Measurements from ENCODE around the gene PALLD. TPM values are rescaled to one million over a fixed set of nuclear protein-coding genes. Genes with fewer than 3 reads are reported as not detected.

The PALLD gene
- total RNA-seq, 4 donors from 2014 or later = 60.2 to 437 (median 118) TPM

DNA sequence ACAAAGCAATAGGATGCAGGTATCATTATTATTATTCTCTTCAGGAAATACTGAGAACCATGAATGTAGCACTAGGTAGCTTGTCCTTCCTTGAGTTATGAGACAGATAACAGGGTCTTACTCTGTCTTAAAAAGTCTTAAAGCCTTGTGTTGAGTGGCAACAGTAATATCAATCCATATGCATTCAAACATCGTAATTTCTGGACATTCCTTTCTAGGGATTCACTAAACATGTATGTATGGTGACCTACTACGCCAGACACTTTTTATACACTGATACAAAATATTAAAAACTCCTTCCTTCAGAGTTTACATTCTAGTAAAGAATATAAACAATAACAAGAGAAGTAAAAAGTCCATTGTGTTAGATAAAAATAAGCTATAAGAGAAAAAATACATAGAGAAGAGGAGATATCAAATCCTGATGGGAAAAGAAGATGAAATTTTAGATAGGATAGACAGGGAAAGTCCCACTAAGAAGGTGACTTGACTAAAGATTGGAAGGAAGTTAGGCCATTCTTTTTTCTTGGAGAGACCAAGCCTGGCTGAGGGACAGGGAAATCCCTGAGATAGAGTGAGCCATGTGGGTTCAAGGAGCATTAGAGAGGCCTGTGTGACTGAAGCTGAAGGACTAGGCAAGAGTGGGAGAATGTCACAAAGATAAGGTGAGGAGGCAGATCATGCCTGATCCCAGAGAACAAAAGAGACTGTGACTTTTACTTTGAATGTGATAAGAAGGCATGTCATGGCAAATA, 11.5 kb upstream of the PALLD start:
- intact Hi-C loops (cut with DNase I) = no loop called here
- no peak for DNase-seq
- Histone ChIP-seq H3K27ac (no peak overlapping the region), H3K9me3 (no peaks in the 10 kb centered on the region), H3K4me3 (no peak overlapping the region), H3K36me3 (no peaks in the 10 kb centered on the region), H3K27me3 (no peaks in the 10 kb centered on the region), H3K4me1 (peaks cover 0 to 19% (median 3%) of the 10 kb centered on the region in 3 donors)
- WGBS, 2 donors = 89 to 90% methylated on average over 2 of the region's 2 CpGs
- TF ChIP-seq POLR2A (IDR thresholded peaks at IDR 0.05) = no peak
- TF ChIP-seq, protein P1, sequence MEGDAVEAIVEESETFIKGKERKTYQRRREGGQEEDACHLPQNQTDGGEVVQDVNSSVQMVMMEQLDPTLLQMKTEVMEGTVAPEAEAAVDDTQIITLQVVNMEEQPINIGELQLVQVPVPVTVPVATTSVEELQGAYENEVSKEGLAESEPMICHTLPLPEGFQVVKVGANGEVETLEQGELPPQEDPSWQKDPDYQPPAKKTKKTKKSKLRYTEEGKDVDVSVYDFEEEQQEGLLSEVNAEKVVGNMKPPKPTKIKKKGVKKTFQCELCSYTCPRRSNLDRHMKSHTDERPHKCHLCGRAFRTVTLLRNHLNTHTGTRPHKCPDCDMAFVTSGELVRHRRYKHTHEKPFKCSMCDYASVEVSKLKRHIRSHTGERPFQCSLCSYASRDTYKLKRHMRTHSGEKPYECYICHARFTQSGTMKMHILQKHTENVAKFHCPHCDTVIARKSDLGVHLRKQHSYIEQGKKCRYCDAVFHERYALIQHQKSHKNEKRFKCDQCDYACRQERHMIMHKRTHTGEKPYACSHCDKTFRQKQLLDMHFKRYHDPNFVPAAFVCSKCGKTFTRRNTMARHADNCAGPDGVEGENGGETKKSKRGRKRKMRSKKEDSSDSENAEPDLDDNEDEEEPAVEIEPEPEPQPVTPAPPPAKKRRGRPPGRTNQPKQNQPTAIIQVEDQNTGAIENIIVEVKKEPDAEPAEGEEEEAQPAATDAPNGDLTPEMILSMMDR (IDR thresholded peaks at IDR 0.05) = no peak

DNA sequence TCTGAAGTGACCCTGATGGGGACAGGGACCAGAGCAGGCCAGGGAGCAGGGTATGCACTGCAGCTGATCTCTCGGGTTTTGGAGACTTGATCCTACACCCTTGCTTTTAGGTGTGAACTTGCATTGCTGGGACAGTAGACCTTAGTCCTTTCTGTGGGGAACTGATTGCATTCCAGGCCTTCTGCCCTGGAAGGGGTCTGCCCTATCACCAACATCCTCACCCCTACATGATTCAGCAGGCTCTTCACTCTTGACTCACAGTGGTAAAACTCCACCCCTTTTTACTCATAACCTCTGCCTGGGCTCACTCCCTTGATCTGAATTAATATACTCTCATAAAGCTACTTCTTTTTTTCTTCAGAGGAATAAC, 10.0 kb upstream of the PALLD start:
- Histone ChIP-seq H3K36me3 (no peaks in the 10 kb centered on the region), H3K27ac (peak overlapping the region in 1 of 4 donors; percentile 25), H3K27me3 (no peaks in the 10 kb centered on the region), H3K9me3 (no peaks in the 10 kb centered on the region), H3K4me1 (peaks cover 0 to 10% (median 0%) of the 10 kb centered on the region in 3 donors), H3K4me3 (no peak overlapping the region)
- intact Hi-C loops (cut with DNase I) = no loop called here
- no peak for DNase-seq
- TF ChIP-seq, protein P1 (IDR thresholded peaks at IDR 0.05) = no peak
- TF ChIP-seq POLR2A (IDR thresholded peaks at IDR 0.05) = no peak
- WGBS, 2 donors = 60 to 100% methylated on average over 1 of the region's 1 CpG

DNA sequence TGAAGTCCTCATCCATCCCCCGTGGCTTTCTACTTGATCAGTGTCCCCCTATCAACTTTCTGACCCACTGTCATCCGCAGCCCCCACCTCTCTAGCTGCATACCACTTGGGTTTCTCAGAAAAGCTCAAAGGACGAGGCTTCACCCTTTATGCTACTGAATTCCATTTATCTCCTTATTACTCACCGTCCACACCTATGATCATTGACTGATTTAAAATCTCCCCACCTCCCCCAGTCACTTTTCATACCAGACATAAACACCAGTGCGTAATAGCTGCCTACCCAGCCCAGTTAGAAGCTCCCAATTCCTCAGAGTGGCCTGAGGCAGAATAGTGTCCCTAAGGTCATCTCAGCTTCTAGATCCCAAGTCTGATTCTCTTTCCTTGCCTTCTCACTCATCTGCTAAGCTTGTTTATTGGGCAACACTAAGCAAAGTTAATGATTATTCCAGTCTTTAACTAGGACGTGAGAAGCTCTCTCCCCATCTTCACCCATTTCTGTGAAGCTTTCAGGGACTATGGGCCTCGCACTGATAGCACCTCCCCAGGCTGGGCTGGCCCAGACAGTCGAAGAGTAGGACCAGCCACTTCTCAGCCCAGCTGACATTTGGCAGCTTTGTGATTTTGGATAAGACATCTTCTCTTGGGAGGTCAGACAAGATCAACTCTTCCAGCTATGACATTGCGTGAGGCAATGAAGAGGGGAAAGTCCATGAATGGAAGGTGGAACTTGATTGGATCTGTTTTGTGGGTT, 9.4 kb upstream of the PALLD start:
- intact Hi-C loops (cut with DNase I) = no loop called here
- H3K27me3 ChIP-seq = no peaks in the 10 kb centered on the region
- no peaks in the 10 kb centered on the region for H3K9me3 ChIP-seq
- TF ChIP-seq POLR2A (IDR thresholded peaks at IDR 0.05) = no peak
- TF ChIP-seq, protein P1 (IDR thresholded peaks at IDR 0.05) = no peak
- H3K4me3 ChIP-seq = no peak overlapping the region
- H3K4me1 ChIP-seq = peaks cover 0 to 10% (median 0%) of the 10 kb centered on the region in 3 donors
- no peaks in the 10 kb centered on the region for H3K36me3 ChIP-seq
- DNase-seq = no peak
- peak overlapping the region in 1 of 4 donors; percentile 25 for H3K27ac ChIP-seq
- 55 to 64% methylated on average over 9 of the region's 9 CpGs for WGBS, 2 donors

DNA sequence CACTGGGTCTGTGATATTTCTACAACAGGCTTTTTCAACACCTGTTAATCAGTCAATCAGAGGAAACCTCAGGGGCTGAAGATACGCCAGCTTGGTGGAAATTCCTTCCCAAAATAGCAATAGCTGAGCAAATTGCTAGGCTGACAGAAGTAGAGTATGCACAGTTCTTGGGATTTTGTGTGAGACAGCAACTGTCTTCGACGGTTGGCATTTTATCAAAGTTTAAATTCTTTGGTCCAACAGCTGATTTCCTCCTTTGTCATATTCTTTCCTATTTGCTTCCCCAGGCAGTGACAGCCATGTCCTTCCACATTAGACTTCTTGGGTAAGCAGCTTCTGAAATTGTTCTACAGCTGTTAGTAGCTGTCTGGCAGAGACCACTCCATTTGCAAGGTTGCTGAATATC, 8.0 kb upstream of the PALLD start:
- no peak for DNase-seq
- no peak overlapping the region for H3K4me3 ChIP-seq

More for the DNA sequence above, 8.0 kb upstream of the PALLD start:
- Histone ChIP-seq H3K9me3 (no peaks in the 10 kb centered on the region), H3K36me3 (no peaks in the 10 kb centered on the region), H3K27me3 (no peaks in the 10 kb centered on the region), H3K27ac (no peak overlapping the region), H3K4me1 (peaks cover 0 to 10% (median 0%) of the 10 kb centered on the region in 3 donors)
- TF ChIP-seq, protein P1 (IDR thresholded peaks at IDR 0.05) = no peak
- TF ChIP-seq POLR2A (IDR thresholded peaks at IDR 0.05) = no peak
- 54 to 64% methylated on average over 3 of the region's 3 CpGs for WGBS, 2 donors
- intact Hi-C loops (cut with DNase I) = no loop called here

Data from esophagus squamous epithelium (tissue), 5 donors.